GM06990 (cell line): ENCODE data around the gene ETV6.

Source experiments
- DNase-seq: peaks from one replicate; pipeline ENCODE4 v3.0.0-alpha.2; 2011; ENCODE audit not compliant: insufficient read length; ENCODE audit errors: extremely low read depth
- H3K27me3 ChIP-seq: replicated peaks from 2 replicates; pipeline ENCODE4 v1.6.0; 2011; ENCODE audit warnings: low read length; ENCODE audit not compliant: control insufficient read depth, insufficient read depth
- H3K36me3 ChIP-seq: 2 replicates; pipeline ENCODE4 v1.5.1; 2011; ENCODE audit warnings: low read length; ENCODE audit not compliant: control insufficient read depth, insufficient read depth
- H3K4me3 ChIP-seq: replicated peaks from 2 replicates; pipeline ENCODE4 v1.5.1; 2011; ENCODE audit warnings: low read depth, mild to moderate bottlenecking, control low read depth, low read length
- CTCF ChIP-seq: IDR thresholded peaks from 2 replicates; pipeline ENCODE4 v1.5.1; 2011; ENCODE audit warnings: low read length, control low read depth, mild to moderate bottlenecking, inconsistent platforms; ENCODE audit not compliant: insufficient read depth, poor library complexity, severe bottlenecking

The ETV6 gene

DNA sequence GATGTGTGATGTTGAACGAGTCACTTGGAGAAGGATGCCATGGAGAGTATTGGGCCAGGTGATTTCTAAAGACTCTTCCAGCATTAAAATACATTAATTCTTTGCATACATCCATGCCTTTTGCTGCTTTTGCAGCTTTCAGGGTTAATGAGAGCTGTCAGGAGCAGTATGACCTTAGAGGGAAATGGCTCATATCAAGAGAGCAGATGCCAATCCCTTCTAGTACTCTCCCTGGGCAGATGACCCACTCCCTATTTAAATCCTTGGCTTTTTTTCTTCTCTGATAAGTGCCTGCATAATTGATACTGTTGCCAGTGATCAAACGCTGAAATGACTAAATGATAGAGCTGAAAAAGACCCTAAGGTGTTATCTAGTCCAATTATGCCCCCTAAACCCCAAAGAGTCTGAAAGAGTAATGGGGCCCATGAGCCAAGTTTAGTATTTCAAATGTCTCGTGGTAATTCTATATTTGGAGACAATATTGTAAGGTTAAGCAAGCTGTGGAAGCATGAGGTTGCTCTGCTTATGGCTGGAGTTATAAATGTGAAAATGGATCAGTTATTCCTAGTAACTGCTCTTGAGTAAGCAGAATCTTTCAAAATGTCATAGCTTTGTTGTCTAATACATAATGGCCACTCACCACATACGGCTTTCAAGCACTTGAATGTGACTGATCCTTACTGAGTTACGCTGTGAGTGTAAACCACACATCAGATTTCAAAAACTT, 137.3 kb downstream of the ETV6 start:
- H3K27me3 ChIP-seq = no peaks in the 10 kb centered on the region
- TF ChIP-seq CTCF = no peak
- H3K4me3 ChIP-seq = no peak overlapping the region
- no peak for DNase-seq
- H3K36me3 ChIP-seq = peaks cover 2% of the 10 kb centered on the region

GRCh38 chr12:11787437-11787836, 138.0 kb downstream of the ETV6 start:
- no peak for DNase-seq
- no peak for TF ChIP-seq CTCF
- Histone ChIP-seq H3K27me3 (no peaks in the 10 kb centered on the region), H3K4me3 (no peak overlapping the region), H3K36me3 (peaks cover 2% of the 10 kb centered on the region)

DNA sequence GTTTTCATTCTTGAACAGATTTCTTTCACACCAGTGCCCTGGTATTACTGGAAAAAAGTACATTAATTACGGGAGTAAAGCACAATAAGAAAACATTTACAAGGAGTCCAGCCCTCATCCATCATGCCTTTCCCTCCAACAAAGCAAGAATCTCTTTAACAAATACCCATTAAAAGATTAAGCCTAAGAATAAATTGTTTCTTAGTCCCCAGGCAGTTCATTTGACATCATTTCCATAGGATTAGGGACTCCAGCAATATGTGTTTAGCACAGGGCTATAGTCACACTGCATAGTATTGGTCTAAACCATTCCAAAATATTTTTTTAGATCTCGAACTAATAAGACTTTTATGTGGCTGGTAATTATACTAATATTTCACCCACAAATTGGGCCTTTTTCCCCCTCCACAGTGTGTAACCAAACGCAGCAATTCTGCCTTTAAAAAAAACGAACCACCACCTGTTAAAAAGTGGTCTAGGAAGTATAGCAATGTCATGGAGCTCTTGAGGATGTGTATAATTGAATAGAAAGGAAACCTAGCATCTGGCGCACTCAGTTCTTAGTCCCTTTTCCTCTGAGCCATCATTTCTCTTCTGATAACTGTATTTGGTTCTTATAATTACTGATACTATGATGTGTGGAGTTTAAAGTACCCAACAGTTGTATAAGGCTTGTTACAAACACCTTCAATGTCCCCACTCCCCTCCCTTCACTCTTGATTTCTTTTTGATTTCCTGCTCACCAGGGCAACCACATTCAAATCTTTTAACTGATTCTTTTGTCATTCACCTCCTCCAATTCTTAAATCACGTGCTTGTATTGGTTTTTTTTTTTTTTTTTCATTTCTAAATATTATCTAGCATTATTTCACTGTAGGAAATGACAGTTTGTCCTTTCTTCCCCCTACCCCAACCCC, 138.7 kb downstream of the ETV6 start:
- Histone ChIP-seq H3K36me3 (peaks cover 2% of the 10 kb centered on the region), H3K4me3 (no peak overlapping the region), H3K27me3 (no peaks in the 10 kb centered on the region)
- TF ChIP-seq CTCF = no peak
- DNase-seq = no peak

GRCh38 chr12:11793921-11794710, 144.6 kb downstream of the ETV6 start:
- no peak for TF ChIP-seq CTCF
- Histone ChIP-seq H3K27me3 (no peaks in the 10 kb centered on the region), H3K4me3 (no peak overlapping the region), H3K36me3 (peaks cover 1% of the 10 kb centered on the region)
- DNase-seq = no peak

- TF ChIP-seq CTCF = no peak
- no peak for DNase-seq
- H3K27me3 ChIP-seq = no peaks in the 10 kb centered on the region
- H3K36me3 ChIP-seq = peaks cover 3% of the 10 kb centered on the region
- no peak overlapping the region for H3K4me3 ChIP-seq
Measured at GRCh38 chr12:11794751-11795150, 145.3 kb downstream of the ETV6 start.
